GM11168 (cell line): ENCODE measurements around the gene FDX1.

ENCODE experiments used
- in situ Hi-C: fragments of 300-500 bp; cut with MboI; formaldehyde crosslinking; loops from one replicate; pipeline ENCODE4 v1.12.0; 2022; ENCODE audit warnings: low sequenced_read_pairs; ENCODE audit not compliant: unreplicated experiment

Gene FDX1

GRCh38 chr11:110430267-110431050, 711 bp downstream of the FDX1 start:
- in situ Hi-C loops = loop anchor here (5.0 kb wide), 1 partner anchor 53 kb away; no protein-coding TSS in a partner anchor

DNA sequence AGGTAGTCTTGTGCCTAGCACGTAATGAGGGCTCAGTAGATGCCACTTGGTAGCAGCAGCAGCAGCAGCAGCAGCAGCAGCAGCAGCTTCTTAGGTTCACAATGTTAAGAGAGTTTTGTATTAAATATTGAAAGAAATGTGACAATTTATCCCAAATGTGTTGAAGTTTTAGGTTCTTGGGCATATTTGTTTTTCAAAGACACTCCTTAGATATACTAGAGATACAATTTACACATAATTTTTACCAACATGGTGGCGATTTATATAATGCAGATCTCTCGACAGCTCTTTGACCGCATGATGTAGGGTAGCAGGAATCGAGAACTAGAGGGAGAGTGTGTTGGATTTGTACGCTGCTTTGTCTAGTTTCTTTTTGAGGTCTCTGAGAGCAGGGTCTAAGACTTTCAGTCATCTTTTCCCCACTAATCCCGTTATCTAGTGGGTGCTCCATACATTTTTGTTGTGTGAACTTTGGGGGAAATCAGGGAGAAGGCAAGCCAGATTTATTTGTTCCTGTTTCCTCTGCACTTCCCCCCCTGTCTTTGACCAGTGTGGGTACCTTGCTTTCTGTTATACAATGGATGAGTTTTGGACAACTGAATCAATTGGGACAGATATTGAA, 1.4 kb downstream of the FDX1 start:
- in situ Hi-C loops = loop anchor here (5.0 kb wide), 1 partner anchor 54 kb away; no protein-coding TSS in a partner anchor

- in situ Hi-C loops = loop anchor here (5.0 kb wide), 1 partner anchor 54 kb away; no protein-coding TSS in a partner anchor
Measured at GRCh38 chr11:110431674-110432073, 1.9 kb downstream of the FDX1 start.

GRCh38 chr11:110432713-110433392, 3.1 kb downstream of the FDX1 start:
- in situ Hi-C loops = loop anchor here (5.0 kb wide), 1 partner anchor 56 kb away; no protein-coding TSS in a partner anchor

DNA sequence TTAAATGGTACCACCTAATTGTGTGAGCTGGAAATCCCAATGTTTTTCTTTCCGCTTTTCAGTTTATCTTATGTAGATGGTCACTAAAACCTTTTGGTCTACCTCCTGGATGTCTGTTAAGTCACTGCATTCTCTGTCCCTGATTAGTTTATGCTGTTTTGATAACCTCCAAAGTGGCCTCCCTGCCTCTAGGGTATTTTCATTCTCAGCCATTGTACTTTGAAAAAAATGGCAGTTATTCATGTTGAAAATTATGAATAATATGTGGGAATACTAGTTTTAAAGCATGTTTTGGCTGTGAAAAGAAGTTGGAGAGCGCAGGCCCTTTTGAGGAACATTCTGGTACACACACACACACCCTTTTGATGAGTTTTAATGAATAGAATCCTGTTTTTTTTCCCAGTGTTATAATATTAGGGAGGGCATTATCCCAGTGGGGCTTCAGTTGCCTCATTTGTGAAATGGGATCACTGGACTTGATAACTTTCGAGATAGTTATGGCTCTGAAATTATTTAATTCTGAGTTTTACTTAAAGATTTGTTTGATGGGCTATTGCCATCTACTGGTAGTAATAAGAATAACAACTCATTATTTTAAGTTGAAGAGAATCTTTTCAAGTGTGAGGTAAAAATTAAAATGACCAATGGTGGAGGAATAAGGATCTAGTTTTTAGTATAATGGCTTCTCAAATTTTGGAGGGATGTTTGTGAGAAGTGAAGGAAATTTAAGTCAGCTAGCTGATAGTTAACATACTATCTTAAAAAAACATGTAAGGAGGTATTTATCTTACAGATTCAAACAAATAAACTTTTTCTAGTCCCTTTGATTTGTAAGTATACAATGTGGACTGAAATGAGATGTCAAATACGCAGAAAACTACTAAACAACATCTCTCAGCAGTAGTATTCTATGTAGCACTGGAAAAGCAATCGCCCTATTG, 3.9 kb downstream of the FDX1 start:
- in situ Hi-C loops = loop anchor here (5.0 kb wide), 1 partner anchor 56 kb away; no protein-coding TSS in a partner anchor

DNA sequence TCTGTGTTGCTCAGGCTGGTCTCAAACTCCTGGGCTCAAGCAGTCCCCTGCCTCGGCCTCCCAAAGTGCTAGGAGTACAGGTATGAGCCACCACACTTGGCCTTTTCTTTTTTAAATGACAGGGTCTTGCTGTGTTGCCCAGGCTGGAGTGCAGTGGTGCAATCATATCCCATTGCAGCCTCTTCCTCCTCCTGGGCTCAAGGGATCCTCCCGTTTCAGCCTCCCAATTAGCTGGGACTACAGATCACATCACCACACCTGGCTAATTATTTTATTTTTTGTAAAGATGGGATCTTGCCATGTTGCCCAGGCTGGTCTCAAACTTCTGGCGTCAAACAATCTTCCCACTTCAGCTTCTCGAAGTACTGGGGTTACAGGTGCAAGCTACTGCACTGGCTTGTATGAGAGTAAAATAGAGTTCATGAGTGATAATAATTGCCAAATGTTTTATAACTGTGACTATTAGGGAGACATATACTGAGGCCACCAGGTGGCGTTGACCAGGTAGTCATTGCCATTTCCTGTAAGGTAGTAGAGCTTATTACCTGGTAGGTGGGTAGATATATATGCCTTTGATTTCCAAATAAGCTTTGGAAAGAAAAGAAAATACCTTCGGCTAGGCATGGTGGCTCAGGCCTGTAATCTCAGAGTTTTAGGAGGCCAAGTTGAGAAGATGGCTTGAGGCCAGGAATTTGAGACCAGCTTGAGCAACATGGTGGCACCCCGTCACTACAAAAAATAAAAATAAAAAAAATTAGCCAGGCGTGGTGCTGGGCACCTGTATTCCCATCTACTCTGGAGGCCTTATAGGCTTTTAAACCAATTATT, 5.4 kb downstream of the FDX1 start:
- in situ Hi-C loops = loop anchor here (5.0 kb wide), 2 partner anchors 58 to 233 kb away; no protein-coding TSS in a partner anchor

- in situ Hi-C loops = loop anchor here (5.0 kb wide), 1 partner anchor 234 kb away; no protein-coding TSS in a partner anchor
Measured at GRCh38 chr11:110435780-110436717, 6.3 kb downstream of the FDX1 start.

DNA sequence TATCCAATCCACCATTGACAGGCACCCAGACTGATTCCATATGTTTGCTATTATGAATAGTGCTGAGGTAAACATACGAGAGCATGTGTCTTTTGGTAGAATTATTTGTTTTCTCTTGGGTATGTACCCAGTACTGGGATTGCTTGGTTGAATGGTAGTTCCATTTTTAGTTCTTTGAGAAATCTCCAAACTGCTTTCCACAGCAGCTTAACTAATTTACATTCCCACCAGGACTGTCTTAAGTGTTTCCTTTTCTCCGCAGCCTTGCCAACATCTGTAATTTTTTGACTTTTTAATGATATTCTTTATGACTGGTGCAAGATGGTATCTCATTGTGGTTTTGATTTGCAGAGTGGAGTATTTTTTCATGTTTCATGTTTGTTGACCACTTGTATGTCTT, 8.3 kb downstream of the FDX1 start:
- in situ Hi-C loops = loop anchor here (5.0 kb wide), 1 partner anchor 236 kb away; no protein-coding TSS in a partner anchor

DNA sequence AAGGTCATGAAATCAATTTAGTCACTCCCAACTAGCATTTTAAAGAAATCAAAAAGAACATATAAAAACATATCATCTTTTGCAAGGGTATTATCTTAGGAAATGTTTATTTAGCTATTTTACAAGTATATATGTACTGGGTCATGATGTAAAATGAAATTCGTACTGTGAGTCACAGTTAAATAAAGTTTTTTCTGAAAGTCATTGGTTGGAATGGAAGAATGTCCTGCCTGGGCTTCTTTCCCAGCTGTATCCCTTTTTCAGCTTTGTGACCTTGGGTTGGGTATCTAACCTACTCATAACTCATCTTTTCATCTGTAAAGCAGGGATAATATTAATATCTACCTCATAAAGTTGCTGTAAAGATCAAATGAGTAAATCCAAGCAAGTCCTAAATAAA, 15.7 kb downstream of the FDX1 start:
- in situ Hi-C loops = no loop called here

DNA sequence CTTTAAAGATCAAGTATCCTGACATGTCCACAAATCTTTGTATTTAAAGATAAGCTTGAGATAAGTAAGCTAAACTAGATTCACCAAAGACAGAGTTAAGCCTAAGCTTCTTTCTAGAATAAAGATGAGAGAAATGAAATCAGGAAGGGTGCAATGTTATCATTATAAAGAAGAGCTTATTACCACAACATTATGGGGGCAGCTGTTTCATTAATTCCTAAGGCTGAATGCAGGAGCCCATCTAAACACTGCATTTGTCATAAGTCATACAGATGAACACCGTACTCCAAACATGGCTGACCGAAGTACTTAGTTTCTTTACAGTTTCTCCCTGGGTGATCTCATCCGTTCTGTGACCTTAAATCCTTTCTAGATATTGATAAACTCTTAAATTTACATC, 16.3 kb downstream of the FDX1 start:
- in situ Hi-C loops = no loop called here

GRCh38 chr11:110446594-110446993, 16.8 kb downstream of the FDX1 start:
- in situ Hi-C loops = no loop called here

GRCh38 chr11:110447343-110447742, 17.6 kb downstream of the FDX1 start:
- in situ Hi-C loops = no loop called here

DNA sequence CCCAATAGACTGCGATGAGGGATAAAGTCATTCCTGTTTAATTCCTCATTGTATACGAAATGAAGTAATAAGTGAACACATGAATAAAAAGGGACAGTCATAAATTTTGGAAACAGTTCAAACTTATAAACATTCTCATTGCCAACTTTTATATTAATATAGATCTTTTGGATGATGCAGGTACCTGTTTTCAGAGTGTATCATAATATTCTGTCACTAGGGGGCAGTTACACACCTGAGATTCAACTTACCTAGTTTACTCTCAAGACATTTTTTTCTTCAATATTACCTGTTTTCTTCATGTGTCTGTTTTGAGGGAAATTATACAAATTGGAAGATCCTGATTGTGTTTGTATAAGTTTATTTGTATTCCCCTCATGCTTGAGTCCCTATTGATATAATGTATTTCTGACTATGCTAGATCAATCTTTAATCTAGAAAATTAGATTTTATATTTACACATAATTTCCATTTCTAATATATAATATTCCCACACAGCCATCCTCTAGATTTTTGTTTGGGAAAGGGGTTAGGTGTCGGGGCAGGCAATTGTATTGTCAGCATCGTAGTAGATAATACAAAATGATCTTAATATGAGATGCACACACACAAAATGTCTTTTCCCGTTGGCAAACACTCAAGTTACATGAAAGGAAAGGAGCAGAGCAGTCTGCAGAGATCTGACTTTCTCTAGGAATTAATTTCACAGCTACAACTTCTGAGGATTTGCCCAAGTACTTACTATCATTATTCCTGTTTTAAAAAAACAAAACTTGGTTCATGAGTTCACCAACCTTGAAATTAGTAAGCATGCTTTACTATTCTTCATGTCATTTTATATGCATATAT, 18.4 kb downstream of the FDX1 start:
- in situ Hi-C loops = no loop called here

- in situ Hi-C loops = loop anchor here (10.0 kb wide), 1 partner anchor 785 kb away; no protein-coding TSS in a partner anchor
Measured at GRCh38 chr11:110450246-110450645, 20.5 kb downstream of the FDX1 start.

DNA sequence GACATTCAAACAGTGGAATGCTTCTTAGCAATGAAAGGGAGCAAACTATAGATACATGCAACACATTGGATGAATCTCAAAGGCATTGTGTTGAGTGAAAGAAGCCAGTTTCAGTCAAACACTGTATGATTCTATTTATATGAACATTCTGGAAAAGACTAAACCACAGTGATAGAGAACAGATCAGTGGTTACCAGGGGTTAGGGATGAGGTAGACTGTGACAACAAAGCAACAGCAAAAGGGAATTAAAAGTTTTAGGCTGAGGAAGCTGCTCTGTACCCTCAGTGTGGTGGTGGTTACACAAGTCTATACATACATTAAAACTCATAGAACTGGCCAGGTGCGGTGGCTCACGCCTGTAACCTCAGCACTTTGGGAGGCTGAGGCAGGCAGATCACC, 23.0 kb downstream of the FDX1 start:
- in situ Hi-C loops = loop anchor here (10.0 kb wide), 1 partner anchor 782 kb away; no protein-coding TSS in a partner anchor

DNA sequence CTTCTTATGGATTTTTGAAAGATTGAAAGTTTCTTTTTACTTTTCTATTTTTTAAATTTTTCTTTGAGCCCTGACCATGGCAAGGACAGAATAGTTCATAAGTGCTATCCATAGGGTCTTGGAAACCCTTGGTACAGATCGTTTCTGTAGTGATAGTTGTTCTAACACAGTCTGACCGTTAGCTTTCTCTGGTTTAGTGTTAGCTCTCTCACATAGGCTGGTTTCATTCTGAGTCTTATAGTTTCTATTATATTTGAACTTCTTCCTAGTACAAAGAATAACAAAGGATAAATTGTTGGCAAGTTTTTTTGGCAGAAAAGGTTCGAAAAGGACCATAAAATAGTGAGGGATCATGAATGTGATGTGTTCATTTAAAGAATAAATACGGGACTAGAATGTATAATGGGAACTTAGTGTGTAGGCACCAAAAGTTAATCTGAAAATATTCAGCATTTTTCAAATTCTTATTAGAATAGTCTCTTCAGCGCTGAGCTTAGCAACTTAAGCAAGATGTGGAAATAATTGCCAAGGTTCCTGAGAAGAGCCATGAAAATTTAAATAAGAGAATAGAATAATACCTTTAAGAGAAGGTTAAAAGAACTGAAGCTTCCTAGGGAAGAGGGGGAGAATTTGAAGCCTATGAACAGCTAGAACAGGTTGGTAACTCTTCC, 24.1 kb downstream of the FDX1 start:
- in situ Hi-C loops = loop anchor here (10.0 kb wide), 1 partner anchor 781 kb away; no protein-coding TSS in a partner anchor
